T-cell (primary cell): ENCODE measurements around the gene KCNN2. TPM values are rescaled to one million over a fixed set of nuclear protein-coding genes. Genes with fewer than 3 reads are reported as not detected.
"Not testable (repeated sequence)": the region's sequence is repeated elsewhere in the genome, so short reads cannot be mapped to it uniquely, and the experiment has no call there.

ENCODE experiments used
- ATAC-seq, 4 experiments: fragments of 200-7000 bp in 3 of 4; fragments of 150-1000 bp in 1 of 4; cut with Tn5 transposase; replicated peaks in 1 of 4; 1 replicate in 3 of 4; 2 replicates in 1 of 4; pipeline ENCODE4 v1.10.0; 2021; ENCODE audit warnings: moderate library complexity in 3 of 4, mild to moderate bottlenecking in 2 of 4, moderate number of reproducible peaks in 1 of 4
- CTCF ChIA-PET, 2 donors: fragments of 300-600 bp; sonication (Branson Sonifier 250); formaldehyde crosslinking; loops; one replicate each; lab custom pipeline; 2022; ENCODE audit warnings: antibody characterized with exemption in 2 of 2; lab: Charles Lee
- POLR2A ChIA-PET, 2 donors: fragments of 300-600 bp; sonication (Branson Sonifier 250); formaldehyde crosslinking; loops; one replicate each; lab custom pipeline; 2022; ENCODE audit warnings: antibody characterized with exemption in 2 of 2; lab: Charles Lee
- DNase-seq, 35 experiments: peaks; one replicate each; pipeline versions ENCODE4 v3.0.0 to v3.0.0-alpha.2; 2013 to 2023
- H3K27ac ChIP-seq: one replicate; pipeline ENCODE4 v1.5.1; 2013; ENCODE audit warnings: low read length
- H3K27me3 ChIP-seq, 2 experiments: replicated peaks in 1 of 2; 1 replicate in 1 of 2; 2 replicates in 1 of 2; pipeline versions ENCODE4 v1.6.1 to v1.7.0; 2013; ENCODE audit warnings: low read length in 1 of 2, mixed read lengths in 1 of 2; ENCODE audit not compliant: control insufficient read depth in 2 of 2, insufficient read depth in 2 of 2; ENCODE audit errors: extremely low read depth in 1 of 2
- H3K36me3 ChIP-seq, 2 donors: 1 replicate in 1 of 2; 2 replicates in 1 of 2; pipeline versions ENCODE4 v1.6.1 to v1.7.0; 2013; ENCODE audit warnings: low read length in 1 of 2; ENCODE audit not compliant: control insufficient read depth in 2 of 2, insufficient read depth in 1 of 2; ENCODE audit errors: extremely low read depth in 1 of 2
- H3K4me1 ChIP-seq, 2 experiments: 1 replicate in 1 of 2; 2 replicates in 1 of 2; pipeline versions ENCODE4 v1.6.1 to v1.7.0; 2013; ENCODE audit warnings: low read length in 2 of 2, mixed read lengths in 1 of 2; ENCODE audit not compliant: insufficient read depth in 2 of 2, control insufficient read depth in 1 of 2; ENCODE audit errors: extremely low read depth in 1 of 2
- H3K4me3 ChIP-seq, 2 donors: 1 replicate in 1 of 2; 2 replicates in 1 of 2; pipeline versions ENCODE4 v1.5.1 to v1.7.0; 2013; ENCODE audit warnings: mild to moderate bottlenecking in 2 of 2, low read length in 1 of 2, moderate library complexity in 1 of 2; ENCODE audit not compliant: control insufficient read depth in 1 of 2; ENCODE audit errors: extremely low read depth in 1 of 2
- H3K9me3 ChIP-seq: 2 replicates; pipeline ENCODE4 v1.7.0; 2013
- H3K27ac Mint-ChIP-seq, 2 donors: one replicate each; pipeline ENCODE4 v1.8.0; 2020 to 2021; ENCODE audit warnings: mild to moderate bottlenecking in 2 of 2, mixed read lengths in 2 of 2
- H3K27me3 Mint-ChIP-seq, 2 donors: one replicate each; pipeline ENCODE4 v1.8.0; 2021 to 2022; ENCODE audit warnings: mixed read lengths in 2 of 2
- H3K36me3 Mint-ChIP-seq: one replicate; pipeline ENCODE4 v1.8.0; 2021; ENCODE audit warnings: mixed read lengths
- H3K4me1 Mint-ChIP-seq, 3 donors: one replicate each; pipeline ENCODE4 v1.8.0; 2020 to 2022; ENCODE audit warnings: mixed read lengths in 3 of 3, mild to moderate bottlenecking in 1 of 3
- H3K4me3 Mint-ChIP-seq, 3 donors: one replicate each; pipeline ENCODE4 v1.8.0; 2020 to 2022; ENCODE audit warnings: mild to moderate bottlenecking in 3 of 3, mixed read lengths in 3 of 3, moderate library complexity in 3 of 3
- H3K9me3 Mint-ChIP-seq, 3 donors: one replicate each; pipeline ENCODE4 v1.8.0; 2020 to 2022; ENCODE audit warnings: mixed read lengths in 3 of 3
- WGBS: methylation state at CpG from one replicate; pipeline ENCODE4 v1.1.5; 2013; ENCODE audit warnings: missing lambda C conversion rate; ENCODE audit not compliant: insufficient coverage; 5-methylcytosine and 5-hydroxymethylcytosine counted together
- total RNA-seq, 35 experiments: library from RNA in 6 of 35; stranded (reverse) in 6 of 35; fragments of 120-200 nt in 1 of 35; gene quantifications; one replicate each; pipeline versions ENCODE4 v1.2.1 to v1.2.4 and lab custom pipeline; 2013 to 2026

KCNN2 gene
- total RNA-seq, 5 donors from 2014 or later (not counting 1 experiment from before 2014, with no cell fraction given) = not detected

- no peaks in the 10 kb centered on the region for H3K9me3 Mint-ChIP-seq
Observed at GRCh38 chr5:114419067-114419388, 57.2 kb downstream of the KCNN2 start.

GRCh38 chr5:114419959-114420358 is 58.1 kb downstream of the KCNN2 start:
- POLR2A ChIA-PET = no interaction called here
- CTCF ChIA-PET = no interaction called here

More at GRCh38 chr5:114419067-114419388, 57.2 kb downstream of the KCNN2 start:
- H3K4me1 Mint-ChIP-seq = no peaks in the 10 kb centered on the region
- Histone ChIP-seq H3K9me3 (no peaks in the 10 kb centered on the region), H3K4me3 (no peak overlapping the region), H3K36me3 (no peaks in the 10 kb centered on the region), H3K4me1 (no peaks in the 10 kb centered on the region), H3K27me3 (no peaks in the 10 kb centered on the region), H3K27ac (no peak overlapping the region)
- H3K27me3 Mint-ChIP-seq = no peaks in the 10 kb centered on the region
- H3K27ac Mint-ChIP-seq = no peak overlapping the region
- no peaks in the 10 kb centered on the region for H3K36me3 Mint-ChIP-seq
- CTCF ChIA-PET = no interaction called here
- DNase-seq (no peak), ATAC-seq (no peak)
- POLR2A ChIA-PET = no interaction called here
- no CpG with 5 or more reads among the region's 1 CpG for WGBS
- H3K4me3 Mint-ChIP-seq = no peak overlapping the region

GRCh38 chr5:114427204-114427603 is 65.3 kb downstream of the KCNN2 start:
- Histone ChIP-seq H3K27ac (no peak overlapping the region), H3K27me3 (no peaks in the 10 kb centered on the region), H3K4me1 (no peaks in the 10 kb centered on the region), H3K4me3 (no peak overlapping the region), H3K9me3 (no peaks in the 10 kb centered on the region), H3K36me3 (no peaks in the 10 kb centered on the region)
- no peak overlapping the region for H3K4me3 Mint-ChIP-seq
- no CpG with 5 or more reads among the region's 1 CpG for WGBS
- no peaks in the 10 kb centered on the region for H3K9me3 Mint-ChIP-seq
- H3K27me3 Mint-ChIP-seq = no peaks in the 10 kb centered on the region
- H3K36me3 Mint-ChIP-seq = no peaks in the 10 kb centered on the region
- ATAC-seq (no peak), DNase-seq (no peak)
- ChIA-PET POLR2A (no interaction called here), CTCF (no interaction called here)
- H3K27ac Mint-ChIP-seq = no peak overlapping the region
- H3K4me1 Mint-ChIP-seq = no peaks in the 10 kb centered on the region

More at GRCh38 chr5:114419959-114420358, 58.1 kb downstream of the KCNN2 start:
- Mint-ChIP-seq H3K9me3 (no peaks in the 10 kb centered on the region), H3K4me1 (no peaks in the 10 kb centered on the region), H3K27ac (no peak overlapping the region), H3K27me3 (no peaks in the 10 kb centered on the region), H3K36me3 (no peaks in the 10 kb centered on the region), H3K4me3 (no peak overlapping the region)
- Histone ChIP-seq H3K36me3 (no peaks in the 10 kb centered on the region), H3K27ac (no peak overlapping the region), H3K4me1 (no peaks in the 10 kb centered on the region), H3K4me3 (no peak overlapping the region), H3K27me3 (no peaks in the 10 kb centered on the region), H3K9me3 (no peaks in the 10 kb centered on the region)
- no peak for ATAC-seq
- DNase-seq = no peak

- no peaks in the 10 kb centered on the region for H3K9me3 Mint-ChIP-seq
- H3K4me1 Mint-ChIP-seq = no peaks in the 10 kb centered on the region
- no peak overlapping the region for H3K27ac Mint-ChIP-seq
- H3K27ac ChIP-seq = no peak overlapping the region
- no peaks in the 10 kb centered on the region for H3K27me3 ChIP-seq
- H3K36me3 ChIP-seq = no peaks in the 10 kb centered on the region
- H3K4me1 ChIP-seq = no peaks in the 10 kb centered on the region
- ATAC-seq (no peak), DNase-seq (no peak)
- no peak overlapping the region for H3K4me3 ChIP-seq
- no peaks in the 10 kb centered on the region for H3K36me3 Mint-ChIP-seq
- H3K9me3 ChIP-seq = no peaks in the 10 kb centered on the region
- ChIA-PET POLR2A (no interaction called here), CTCF (no interaction called here)
- no peak overlapping the region for H3K4me3 Mint-ChIP-seq
- no peaks in the 10 kb centered on the region for H3K27me3 Mint-ChIP-seq
Observed at GRCh38 chr5:114430532-114430931, 68.7 kb downstream of the KCNN2 start.

GRCh38 chr5:114432684-114433083 is 70.8 kb downstream of the KCNN2 start:
- not testable (repeated sequence) for H3K27me3 Mint-ChIP-seq

GRCh38 chr5:114434396-114435219 is 72.7 kb downstream of the KCNN2 start:
- Mint-ChIP-seq H3K27ac (no peak overlapping the region), H3K9me3 (no peaks in the 10 kb centered on the region), H3K4me1 (no peaks in the 10 kb centered on the region), H3K4me3 (no peak overlapping the region), H3K36me3 (no peaks in the 10 kb centered on the region), H3K27me3 (no peaks in the 10 kb centered on the region)
- Histone ChIP-seq H3K36me3 (no peaks in the 10 kb centered on the region), H3K9me3 (no peaks in the 10 kb centered on the region), H3K4me1 (no peaks in the 10 kb centered on the region), H3K27me3 (no peaks in the 10 kb centered on the region), H3K4me3 (no peak overlapping the region), H3K27ac (no peak overlapping the region)
- POLR2A ChIA-PET = interaction anchor here in 1 of 2 donors (0.6 kb wide), 1 partner anchor 20 kb away, joined by 4 read pairs; no protein-coding TSS in a partner anchor
- no CpG with 5 or more reads among the region's 5 CpGs for WGBS
- DNase-seq (no peak), ATAC-seq (no peak)
- CTCF ChIA-PET = no interaction called here

More at GRCh38 chr5:114432684-114433083, 70.8 kb downstream of the KCNN2 start:
- H3K4me3 Mint-ChIP-seq, H3K9me3 Mint-ChIP-seq, ATAC-seq, DNase-seq, H3K4me1 ChIP-seq, H3K36me3 ChIP-seq, CTCF ChIA-PET, H3K27me3 ChIP-seq, POLR2A ChIA-PET, H3K36me3 Mint-ChIP-seq, H3K4me1 Mint-ChIP-seq, H3K27ac Mint-ChIP-seq, H3K4me3 ChIP-seq, H3K27ac ChIP-seq, H3K9me3 ChIP-seq: not testable (repeated sequence)
- 97% methylated on average over 24 of the region's 30 CpGs for WGBS

GRCh38 chr5:114435220-114435481 is 73.3 kb downstream of the KCNN2 start:
- Mint-ChIP-seq H3K36me3 (no peaks in the 10 kb centered on the region), H3K27me3 (no peaks in the 10 kb centered on the region), H3K4me3 (no peak overlapping the region), H3K9me3 (no peaks in the 10 kb centered on the region), H3K4me1 (no peaks in the 10 kb centered on the region), H3K27ac (no peak overlapping the region)
- DNase-seq (no peak), ATAC-seq (no peak)
- WGBS = no CpG with 5 or more reads among the region's 1 CpG
- H3K27ac ChIP-seq = no peak overlapping the region
- no peaks in the 10 kb centered on the region for H3K4me1 ChIP-seq
- H3K9me3 ChIP-seq = no peaks in the 10 kb centered on the region
- H3K36me3 ChIP-seq = no peaks in the 10 kb centered on the region
- ChIA-PET CTCF (no interaction called here), POLR2A (no interaction called here)
- no peaks in the 10 kb centered on the region for H3K27me3 ChIP-seq
- no peak overlapping the region for H3K4me3 ChIP-seq
